ENCODE data around the gene DHRS11. TPM values are rescaled to one million over a fixed set of nuclear protein-coding genes. Genes with fewer than 3 reads are reported as not detected.

The DHRS11 gene
- total RNA-seq, 2 donors from 2014 or later: 147 to 191 TPM

GRCh38 chr17:36629252-36629847, 37.7 kb downstream of the DHRS11 start:
- peak; percentile 80 for DNase-seq
- intact Hi-C loops (cut with DNase I): loop anchor here (2.0 to 5.0 kb wide), 2 partner anchors 125 to 418 kb away; no protein-coding TSS in a partner anchor

GRCh38 chr17:36629970-36630502, 38.4 kb downstream of the DHRS11 start:
- TF ChIP-seq CTCF (IDR thresholded peaks at IDR 0.05): no peak
- no peak for DNase-seq
- Histone ChIP-seq H3K4me3 (no peak overlapping the region), H3K27ac (no peak overlapping the region), H3K4me1 (no peaks in the 10 kb centered on the region), H3K9ac (ENCODE audit: low read depth in 2 of 2, low read length in 2 of 2) (no peak overlapping the region), H3K36me3 (no peaks in the 10 kb centered on the region), H3K9me3 (no peaks in the 10 kb centered on the region), H3K27me3 (no peaks in the 10 kb centered on the region)
- intact Hi-C loops (cut with DNase I): loop anchor here (2.0 to 5.0 kb wide), 3 partner anchors 77 to 417 kb away; no protein-coding TSS in a partner anchor

More at GRCh38 chr17:36629252-36629847, 37.7 kb downstream of the DHRS11 start:
- Histone ChIP-seq H3K9me3 (no peaks in the 10 kb centered on the region), H3K4me3 (no peak overlapping the region), H3K36me3 (no peaks in the 10 kb centered on the region), H3K27ac (no peak overlapping the region), H3K9ac (ENCODE audit: low read depth in 2 of 2, low read length in 2 of 2) (no peak overlapping the region), H3K4me1 (no peaks in the 10 kb centered on the region), H3K27me3 (no peaks in the 10 kb centered on the region)
- peak; percentile 99 for TF ChIP-seq CTCF (IDR thresholded peaks at IDR 0.05)

GRCh38 chr17:36631022-36631421, 39.3 kb downstream of the DHRS11 start:
- Histone ChIP-seq H3K27ac (no peak overlapping the region), H3K9ac (ENCODE audit: low read depth in 2 of 2, low read length in 2 of 2) (no peak overlapping the region), H3K9me3 (no peaks in the 10 kb centered on the region), H3K4me3 (no peak overlapping the region), H3K4me1 (no peaks in the 10 kb centered on the region), H3K27me3 (no peaks in the 10 kb centered on the region), H3K36me3 (no peaks in the 10 kb centered on the region)
- DNase-seq: no peak
- intact Hi-C loops (cut with DNase I): loop anchor here (5.0 kb wide), 1 partner anchor 76 kb away; no protein-coding TSS in a partner anchor
- no peak for TF ChIP-seq CTCF (IDR thresholded peaks at IDR 0.05)

- Histone ChIP-seq H3K27me3 (no peaks in the 10 kb centered on the region), H3K36me3 (no peaks in the 10 kb centered on the region), H3K27ac (no peak overlapping the region), H3K9me3 (no peaks in the 10 kb centered on the region), H3K9ac (ENCODE audit: low read depth in 2 of 2, low read length in 2 of 2) (no peak overlapping the region), H3K4me1 (no peaks in the 10 kb centered on the region), H3K4me3 (no peak overlapping the region)
- no peak for DNase-seq
- intact Hi-C loops (cut with DNase I): loop anchor here (5.0 kb wide), 1 partner anchor 74 kb away; no protein-coding TSS in a partner anchor
- TF ChIP-seq CTCF (IDR thresholded peaks at IDR 0.05): no peak
These were observed 41.5 kb downstream of the DHRS11 start for GRCh38 chr17:36632916-36633771.

GRCh38 chr17:36640346-36640745, 48.7 kb downstream of the DHRS11 start:
- no peak for DNase-seq
- H3K36me3 ChIP-seq: no peaks in the 10 kb centered on the region
- no peak overlapping the region for H3K27ac ChIP-seq
- H3K27me3 ChIP-seq: peaks cover 22% of the 10 kb centered on the region
- H3K9me3 ChIP-seq: no peaks in the 10 kb centered on the region
- H3K4me1 ChIP-seq: peaks cover 6% of the 10 kb centered on the region
- no peak overlapping the region for H3K9ac ChIP-seq (ENCODE audit: low read depth in 2 of 2, low read length in 2 of 2)
- TF ChIP-seq CTCF (IDR thresholded peaks at IDR 0.05): no peak
- intact Hi-C loops (cut with DNase I): no loop called here
- H3K4me3 ChIP-seq: no peak overlapping the region
